GM21526 (cell line): ENCODE results near the gene APBB2.

ENCODE experiments used
- ATAC-seq: cut with Tn5 transposase; IDR thresholded peaks from one replicate; pipeline ENCODE4 v1.9.1; 2021; ENCODE audit warnings: moderate library complexity; ENCODE audit not compliant: unreplicated experiment, low FRiP score

APBB2 gene

GRCh38 chr4:41214136-41214824 is at the start of gene APBB2:
Gene APBB2, minus strand, starts transcription at chr4:41214542. Its CDS starts 181,288 bp downstream, at chr4:41033254.
- peak; percentile 54 for ATAC-seq

- ATAC-seq: no peak
Observed at GRCh38 chr4:41262198-41262597, 47.9 kb upstream of the APBB2 start.

- no peak for ATAC-seq
Observed at GRCh38 chr4:41260116-41260733, 45.9 kb upstream of the APBB2 start.

- no peak for ATAC-seq
Observed at GRCh38 chr4:41258783-41259182, 44.4 kb upstream of the APBB2 start.

DNA sequence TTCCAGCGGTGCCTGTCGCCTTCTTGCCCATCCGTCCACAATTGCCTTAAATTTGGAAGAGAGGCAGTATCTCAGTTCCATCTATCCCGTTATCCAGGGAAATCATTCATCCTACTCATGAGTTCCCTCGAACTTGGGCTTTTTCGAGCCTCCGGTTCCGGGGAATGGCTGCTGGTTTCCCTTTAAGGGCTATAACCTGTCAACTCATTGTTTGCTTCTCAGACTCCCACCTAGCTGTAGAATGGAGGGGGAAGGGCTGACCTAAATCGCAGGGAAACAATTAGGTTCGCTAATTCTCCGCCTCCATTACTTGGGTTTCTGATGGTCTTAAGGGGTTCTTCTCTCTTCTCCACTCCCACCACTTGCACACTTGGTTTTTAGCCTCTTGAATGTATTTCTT is 43.6 kb upstream of the APBB2 start:
- ATAC-seq: no peak

DNA sequence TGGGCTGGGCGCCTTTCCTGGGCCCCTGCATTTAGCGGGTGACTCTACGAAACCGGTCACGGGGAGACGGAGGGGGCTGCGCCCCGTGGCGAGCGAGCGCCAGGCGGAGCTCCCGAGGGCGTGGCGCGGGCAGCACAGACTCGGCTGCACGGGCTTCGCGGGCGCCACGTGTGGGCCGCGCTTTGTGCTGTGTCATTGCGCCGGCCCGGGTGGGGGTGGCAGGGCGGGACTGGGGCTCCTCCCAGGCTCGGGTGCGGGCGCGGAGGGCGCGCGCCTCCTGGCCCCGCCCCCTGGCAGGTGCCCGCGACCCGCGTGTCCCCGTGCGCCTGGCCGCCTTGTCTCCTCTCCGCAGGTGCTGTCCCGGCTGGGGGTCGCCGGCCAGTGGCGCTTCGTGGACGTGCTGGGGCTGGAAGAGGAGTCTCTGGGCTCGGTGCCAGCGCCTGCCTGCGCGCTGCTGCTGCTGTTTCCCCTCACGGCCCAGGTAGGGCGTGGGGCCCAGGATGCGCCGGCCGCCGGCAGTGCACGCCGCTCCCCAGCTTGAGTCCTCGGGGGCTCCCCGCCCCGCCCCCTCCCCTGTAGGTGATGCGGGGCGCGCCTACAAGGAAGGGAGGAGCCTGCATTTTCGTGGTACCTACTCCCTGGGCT is 43.0 kb upstream of the APBB2 start:
- ATAC-seq: no peak

- ATAC-seq: no peak
Observed at GRCh38 chr4:41256740-41257256, 42.5 kb upstream of the APBB2 start, which contains the start of gene UCHL1. Gene UCHL1, plus strand, starts transcription at chr4:41256928. Its CDS starts 49 bp downstream, at chr4:41256977.

DNA sequence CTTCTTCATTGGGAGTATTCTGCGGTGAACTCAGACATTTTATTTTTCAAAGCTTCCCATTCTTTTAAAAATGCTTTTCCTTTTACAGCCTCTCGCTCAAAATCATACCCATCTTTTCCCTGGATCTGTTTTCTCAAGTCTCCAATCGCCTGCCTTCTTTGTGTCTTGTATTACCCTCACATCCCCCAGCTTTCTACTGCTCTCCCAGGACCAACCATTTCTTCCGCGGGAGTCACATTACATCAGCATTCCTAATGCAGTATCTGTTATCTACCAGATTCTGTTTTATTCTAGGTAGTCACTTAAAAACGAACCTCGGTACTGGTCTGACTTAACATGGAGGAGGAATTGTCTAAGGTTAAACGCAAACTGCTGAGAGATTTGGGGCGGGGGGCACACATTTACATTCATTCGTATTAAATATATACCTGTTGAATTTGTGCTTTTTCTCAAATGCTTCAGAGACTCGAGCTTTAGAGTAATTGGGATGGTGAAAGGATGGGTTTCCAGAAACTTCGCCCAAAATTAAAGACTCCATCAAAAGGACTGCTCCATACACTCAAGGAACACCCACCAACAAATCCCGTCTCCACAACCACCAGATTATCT is 41.9 kb upstream of the APBB2 start:
- ATAC-seq: no peak

DNA sequence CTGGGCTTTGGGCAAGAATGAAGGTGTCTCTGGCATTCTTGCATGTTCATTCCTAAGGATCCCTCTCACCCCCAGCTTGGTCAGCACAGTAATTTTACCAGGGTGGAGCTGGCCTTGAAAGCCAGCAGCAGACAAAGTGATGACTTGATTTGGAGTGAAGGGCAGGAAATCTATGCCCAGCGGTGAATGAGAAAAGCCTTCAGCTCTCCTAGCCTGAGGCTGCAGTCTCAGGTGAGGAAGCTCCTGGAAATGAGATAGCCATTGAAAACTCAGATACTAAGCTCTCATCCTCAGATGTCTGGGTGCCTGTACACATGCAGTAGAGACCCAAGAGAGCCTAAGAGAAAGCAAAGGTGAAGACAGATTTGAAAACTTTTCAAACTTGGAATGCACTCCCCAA is 31.6 kb upstream of the APBB2 start:
- no peak for ATAC-seq

DNA sequence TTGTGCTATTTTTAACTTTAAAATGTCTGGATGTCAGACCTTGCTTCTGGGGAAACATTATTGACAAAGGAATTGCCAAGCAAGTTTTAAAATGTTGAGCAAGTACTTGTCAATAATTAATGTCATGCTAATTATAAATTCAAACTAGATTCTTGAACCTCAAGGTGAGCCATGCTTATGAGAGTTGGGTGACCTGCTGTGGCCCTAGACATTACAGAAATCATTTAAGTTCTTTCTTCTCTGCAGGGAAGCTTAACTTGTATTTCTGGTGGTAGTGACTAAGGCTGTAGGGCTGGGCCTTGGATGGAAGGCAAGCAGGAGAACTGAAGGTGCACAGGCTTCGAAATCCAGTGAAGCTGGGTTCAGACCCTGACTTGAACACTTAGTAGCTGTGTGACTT is 27.6 kb upstream of the APBB2 start:
- no peak for ATAC-seq

- no peak for ATAC-seq
Observed at GRCh38 chr4:41236508-41236907, 22.2 kb upstream of the APBB2 start.

DNA sequence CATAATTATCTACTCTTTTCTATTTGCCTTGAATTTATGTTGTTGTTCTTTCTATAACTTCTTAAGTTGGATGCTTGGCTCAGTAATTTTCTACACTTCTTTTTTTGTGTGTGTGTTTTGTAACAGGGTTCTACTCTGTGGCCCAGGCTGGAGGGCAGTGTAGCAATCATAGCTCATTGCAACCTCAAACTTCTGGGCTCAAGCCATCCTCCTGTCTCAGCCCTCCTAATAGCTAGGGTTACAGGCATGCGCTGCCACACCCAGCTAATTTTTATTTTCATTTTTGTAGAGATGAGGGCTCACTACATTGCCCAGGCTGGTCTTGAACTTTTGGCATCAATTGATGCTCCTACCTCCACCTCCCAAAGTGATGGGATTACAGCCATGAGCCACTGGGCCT is 21.7 kb upstream of the APBB2 start:
- no peak for ATAC-seq

- no peak for ATAC-seq
Observed at GRCh38 chr4:41232856-41233255, 18.5 kb upstream of the APBB2 start.

GRCh38 chr4:41232406-41232805 is 18.1 kb upstream of the APBB2 start:
- no peak for ATAC-seq

DNA sequence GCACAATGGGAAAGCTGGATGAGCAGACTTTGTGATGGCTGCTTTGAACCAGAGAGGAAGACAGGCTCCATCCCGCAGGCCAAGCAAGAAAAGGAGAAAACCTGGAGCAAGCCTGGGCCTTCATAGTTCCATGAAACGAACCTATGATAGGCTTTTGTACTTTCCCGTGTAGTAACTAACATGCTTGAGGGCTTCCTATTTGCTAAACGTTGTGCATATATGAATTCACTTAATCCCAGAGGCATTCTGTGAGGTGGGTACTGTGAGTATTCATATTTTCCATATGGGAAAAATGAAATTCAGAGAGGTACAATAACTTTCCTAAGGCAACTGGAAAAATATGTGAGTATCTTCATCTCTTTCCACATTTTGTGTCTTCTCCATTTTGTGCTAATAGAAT is 13.6 kb upstream of the APBB2 start:
- ATAC-seq: no peak

DNA sequence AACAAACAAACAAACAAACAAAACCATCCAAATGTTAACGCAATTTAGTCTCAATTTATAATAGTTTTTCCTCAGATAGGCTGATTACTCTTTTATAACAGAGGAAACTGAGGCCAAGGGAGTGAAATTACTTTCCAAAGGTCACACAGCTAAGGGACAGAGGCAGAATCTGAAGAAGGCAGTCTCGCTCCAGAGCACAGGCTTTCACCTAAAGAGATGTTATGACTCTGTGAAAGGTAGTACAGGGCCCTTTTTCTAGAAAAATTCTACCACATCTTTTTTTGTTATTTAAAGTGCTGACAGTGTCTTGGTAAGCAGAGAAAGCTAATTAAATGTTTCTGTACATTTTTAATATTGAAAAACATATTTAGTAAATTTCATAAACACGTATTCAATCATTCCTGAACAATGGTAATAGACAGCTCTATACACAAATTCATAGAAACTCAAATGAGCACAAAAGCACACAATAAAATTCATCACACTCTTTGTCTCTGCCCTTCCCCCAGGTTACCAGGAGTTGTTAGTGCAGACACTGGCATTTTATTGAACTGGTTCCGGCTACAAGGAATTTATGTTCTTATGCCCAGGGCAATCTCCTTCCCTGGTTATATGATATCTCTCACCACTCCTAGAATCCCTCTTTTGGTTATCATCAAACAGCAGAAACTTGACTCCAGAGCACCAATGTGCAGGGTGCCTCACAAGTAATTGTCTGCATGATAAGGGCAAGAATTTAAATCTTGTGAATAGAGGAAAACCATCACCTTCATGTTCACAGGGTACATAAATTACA is 7.7 kb upstream of the APBB2 start:
- ATAC-seq: no peak

DNA sequence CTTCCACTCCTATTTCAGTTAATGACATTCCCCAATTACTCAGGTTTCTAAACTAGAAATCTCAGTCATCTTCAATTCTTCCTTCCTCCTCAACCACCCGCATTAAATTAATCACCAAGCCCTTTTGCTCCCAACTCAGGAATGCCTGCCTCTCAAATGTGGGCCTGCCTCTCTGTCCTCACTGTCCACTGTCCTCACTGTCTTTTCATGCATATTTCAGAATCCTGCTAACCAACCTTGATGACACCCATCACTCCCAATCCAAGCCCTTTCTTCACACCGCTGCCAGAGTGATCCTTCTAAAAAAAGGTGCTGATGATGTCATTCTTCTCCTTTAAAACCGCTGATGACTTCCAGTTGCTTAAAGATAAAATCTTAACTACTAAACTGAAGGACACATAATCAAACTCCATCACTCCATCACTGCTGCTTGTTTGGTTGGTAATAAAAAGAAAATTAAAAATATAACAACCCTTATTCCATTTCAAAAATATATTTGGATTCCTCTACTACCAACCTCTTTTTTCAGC is 5.1 kb upstream of the APBB2 start:
- ATAC-seq: no peak

- no peak for ATAC-seq
Observed at GRCh38 chr4:41218703-41219102, 4.4 kb upstream of the APBB2 start.

- ATAC-seq: no peak
Observed at GRCh38 chr4:41217374-41217773, 3.0 kb upstream of the APBB2 start.

DNA sequence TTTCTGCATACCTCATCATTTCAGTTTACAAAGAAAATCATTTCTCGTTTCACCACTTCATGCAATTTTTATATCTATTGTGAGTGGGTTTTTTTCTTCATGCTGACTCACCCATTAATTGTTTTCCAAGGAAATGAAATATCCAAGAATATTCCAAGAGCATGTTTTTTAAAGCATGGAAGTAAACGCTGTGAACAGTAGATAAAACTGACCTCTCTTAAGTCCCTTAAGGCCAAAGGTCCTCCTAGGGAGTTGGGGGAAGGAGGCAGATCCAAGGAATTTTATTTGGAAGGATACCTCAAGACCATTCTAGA is 2.6 kb upstream of the APBB2 start:
- no peak for ATAC-seq
